OCI-LY1 (cell line): ENCODE data around the gene UBASH3B.

Experiments
- H2AFZ ChIP-seq: fragments of 200-600 bp; sonication (generic), shearing (Covaris generic); 2 replicates; pipeline ENCODE4 v1.6.0; 2014; ENCODE audit warnings: antibody characterized with exemption, mild to moderate bottlenecking, low read length
- H3F3A ChIP-seq: fragments of 200-600 bp; sonication (generic), shearing (Covaris generic); 2 replicates; pipeline ENCODE4 v1.6.0; 2014; ENCODE audit warnings: mild to moderate bottlenecking, antibody characterized with exemption, low read length, moderate library complexity; ENCODE audit not compliant: insufficient read depth
- H3K27ac ChIP-seq: fragments of 200-600 bp; sonication (generic); 2 replicates; pipeline ENCODE4 v1.5.1; 2014; ENCODE audit warnings: low read length, mixed run types, mild to moderate bottlenecking, low read depth; ENCODE audit not compliant: poor library complexity, severe bottlenecking
- H3K27me3 ChIP-seq: fragments of 200-600 bp; sonication (generic); 2 replicates; pipeline ENCODE4 v1.6.0; 2014; ENCODE audit warnings: antibody characterized with exemption, mild to moderate bottlenecking, low read length, moderate library complexity; ENCODE audit not compliant: insufficient read depth
- H3K36me3 ChIP-seq: fragments of 200-600 bp; sonication (generic); 2 replicates; pipeline ENCODE4 v1.6.1; 2014; ENCODE audit warnings: mild to moderate bottlenecking, antibody characterized with exemption, low read length, moderate library complexity, mixed read lengths; ENCODE audit not compliant: insufficient read depth
- H3K4me1 ChIP-seq: fragments of 200-600 bp; sonication (generic); 2 replicates; pipeline ENCODE4 v1.5.1; 2014; ENCODE audit warnings: mild to moderate bottlenecking, low read length, moderate library complexity; ENCODE audit not compliant: insufficient read depth, severe bottlenecking
- H3K4me2 ChIP-seq: fragments of 200-600 bp; sonication (generic), shearing (Covaris generic); 2 replicates; pipeline ENCODE4 v1.6.1; 2014; ENCODE audit warnings: low read length
- H3K4me3 ChIP-seq: fragments of 200-600 bp; sonication (generic); 2 replicates; pipeline ENCODE4 v1.5.1; 2014; ENCODE audit warnings: low read length, low read depth, mild to moderate bottlenecking, mixed read lengths; ENCODE audit not compliant: poor library complexity, severe bottlenecking
- H3K79me2 ChIP-seq: fragments of 200-600 bp; shearing (Covaris generic); 2 replicates; pipeline ENCODE4 v1.6.1; 2016; ENCODE audit warnings: mixed run types, low read length, mixed read lengths; ENCODE audit not compliant: insufficient read depth
- H3K9ac ChIP-seq: fragments of 200-600 bp; sonication (generic), shearing (Covaris generic); 2 replicates; pipeline ENCODE4 v1.6.1; 2014; ENCODE audit warnings: mild to moderate bottlenecking, low read length, mixed read lengths
- H3K9me2 ChIP-seq: fragments of 200-600 bp; sonication (generic), shearing (Covaris generic); 2 replicates; pipeline ENCODE4 v1.6.1; 2014; ENCODE audit warnings: low read depth, mild to moderate bottlenecking, low read length, mixed read lengths
- H3K9me3 ChIP-seq: fragments of 200-600 bp; shearing (Covaris generic); 2 replicates; pipeline ENCODE4 v1.6.1; 2014; ENCODE audit warnings: low read length, mixed read lengths
- H4K20me1 ChIP-seq: fragments of 200-600 bp; sonication (generic), shearing (Covaris generic); 2 replicates; pipeline ENCODE4 v1.6.0; 2016; ENCODE audit warnings: mild to moderate bottlenecking, low read length; ENCODE audit not compliant: insufficient read depth
- CTCF ChIP-seq: fragments of 200-600 bp; sonication (generic), shearing (Covaris generic); IDR thresholded peaks from 2 replicates; pipeline ENCODE4 v1.5.1; 2017; ENCODE audit warnings: mild to moderate bottlenecking, antibody characterized with exemption, low read length, moderate library complexity, mixed read lengths
- EZH2 ChIP-seq: fragments of 200-600 bp; sonication (generic), shearing (Covaris generic); IDR thresholded peaks from 2 replicates; pipeline ENCODE4 v1.8.0; 2017; ENCODE audit warnings: borderline replicate concordance, mixed run types, mild to moderate bottlenecking, antibody characterized with exemption, low read length, moderate library complexity, mixed read lengths

UBASH3B gene

GRCh38 chr11:122711362-122711761 is 55.8 kb downstream of the UBASH3B start:
- no peak for TF ChIP-seq CTCF
- no peak for TF ChIP-seq EZH2
- no peaks in the 10 kb centered on the region for H4K20me1 ChIP-seq
- no peaks in the 10 kb centered on the region for H3K9me3 ChIP-seq
- H3K27me3 ChIP-seq = no peaks in the 10 kb centered on the region
- H3K79me2 ChIP-seq = no peaks in the 10 kb centered on the region
- no peak overlapping the region for H3K9ac ChIP-seq
- peaks cover 18% of the 10 kb centered on the region for H3K4me1 ChIP-seq
- H3F3A ChIP-seq = no peaks in the 10 kb centered on the region
- H3K4me3 ChIP-seq = no peak overlapping the region
- no peak overlapping the region for H2AFZ ChIP-seq
- no peaks in the 10 kb centered on the region for H3K9me2 ChIP-seq
- no peak overlapping the region for H3K27ac ChIP-seq
- H3K4me2 ChIP-seq = no peak overlapping the region
- no peaks in the 10 kb centered on the region for H3K36me3 ChIP-seq

- H3K4me2 ChIP-seq = no peak overlapping the region
- H3K9ac ChIP-seq = no peak overlapping the region
- no peak overlapping the region for H3K27ac ChIP-seq
- H3F3A ChIP-seq = no peaks in the 10 kb centered on the region
- no peaks in the 10 kb centered on the region for H3K79me2 ChIP-seq
- no peaks in the 10 kb centered on the region for H3K27me3 ChIP-seq
- no peaks in the 10 kb centered on the region for H3K9me2 ChIP-seq
- H3K4me3 ChIP-seq = no peak overlapping the region
- H3K36me3 ChIP-seq = no peaks in the 10 kb centered on the region
- H3K9me3 ChIP-seq = no peaks in the 10 kb centered on the region
- H3K4me1 ChIP-seq = peaks cover 23% of the 10 kb centered on the region
- no peaks in the 10 kb centered on the region for H4K20me1 ChIP-seq
- TF ChIP-seq EZH2 (no peak), CTCF (peak; percentile 20; the same call in 1 of the 2 replicates)
- no peak overlapping the region for H2AFZ ChIP-seq
Measured at GRCh38 chr11:122711831-122712381, 56.4 kb downstream of the UBASH3B start.

GRCh38 chr11:122714004-122714403 is 58.5 kb downstream of the UBASH3B start:
- H3K27ac ChIP-seq = no peak overlapping the region
- no peak overlapping the region for H3K9ac ChIP-seq
- no peaks in the 10 kb centered on the region for H4K20me1 ChIP-seq
- H3K36me3 ChIP-seq = no peaks in the 10 kb centered on the region
- H3K9me3 ChIP-seq = no peaks in the 10 kb centered on the region
- no peak overlapping the region for H2AFZ ChIP-seq
- no peak overlapping the region for H3K4me2 ChIP-seq
- TF ChIP-seq CTCF (no peak), EZH2 (no peak)
- H3K9me2 ChIP-seq = no peaks in the 10 kb centered on the region
- H3F3A ChIP-seq = no peaks in the 10 kb centered on the region
- H3K79me2 ChIP-seq = no peaks in the 10 kb centered on the region
- H3K27me3 ChIP-seq = no peaks in the 10 kb centered on the region
- peaks cover 34% of the 10 kb centered on the region for H3K4me1 ChIP-seq
- H3K4me3 ChIP-seq = no peak overlapping the region
